K562 (cell line): Measurements from ENCODE around the gene CHST14. TPM values are rescaled to one million over a fixed set of nuclear protein-coding genes. Genes with fewer than 3 reads are reported as not detected.
A peak's percentile ranks its signal among the peaks of the same experiment; 100 is the strongest.

Experiments used
- ARID1B ChIP-seq: fragments of 450-650 bp; IDR thresholded peaks from 2 replicates; pipeline ENCODE4 v1.6.1; 2016; ENCODE audit warnings: antibody characterized with exemption, mild to moderate bottlenecking, inconsistent platforms
- HIVEP1 ChIP-seq: fragments of 250-450 bp; sonication (Bioruptor Pico); IDR thresholded peaks from 2 replicates; pipeline ENCODE4 v1.4.0; 2020; ENCODE audit warnings: mild to moderate bottlenecking
- HMG20B ChIP-seq: fragments of 250-450 bp; sonication (Bioruptor Pico); IDR thresholded peaks from 2 replicates; pipeline ENCODE4 v1.5.0; 2021; ENCODE audit warnings: mild to moderate bottlenecking
- JUN ChIP-seq, 2 experiments: sonication (generic) in 1 of 2; formaldehyde crosslinking in 1 of 2; IDR thresholded peaks; 2 replicates each; pipeline versions ENCODE4 v1.6.1 to v1.8.0; 2012 to 2022; ENCODE audit warnings: borderline replicate concordance in 2 of 2, mild to moderate bottlenecking in 2 of 2, improper control_type of control experiment in 1 of 2, low read depth in 1 of 2, low read length in 1 of 2, missing genetic modification reagents in 1 of 2
- JUND ChIP-seq, 2 experiments: IDR thresholded peaks; 2 replicates in 1 of 2; 3 replicates in 1 of 2; pipeline ENCODE4 v1.6.1; 2011; ENCODE audit warnings: borderline replicate concordance in 2 of 2, low read depth in 2 of 2, low read length in 2 of 2, improper control_type of control experiment in 1 of 2, missing biosample characterization in 1 of 2, missing genetic modification characterization in 1 of 2, missing genetic modification reagents in 1 of 2
- KLF13 ChIP-seq: fragments of 450-650 bp; IDR thresholded peaks from 2 replicates; pipeline ENCODE4 v1.6.1; 2016; ENCODE audit warnings: missing genetic modification characterization, low read depth, mild to moderate bottlenecking, missing compliant biosample characterization, moderate library complexity, borderline replicate concordance
- KLF6 ChIP-seq: fragments of 250-450 bp; sonication (Bioruptor Pico); IDR thresholded peaks from 2 replicates; pipeline ENCODE4 v1.4.0; 2020; ENCODE audit warnings: mild to moderate bottlenecking, moderate library complexity, borderline replicate concordance
- SMARCE1 ChIP-seq: fragments of 450-650 bp; IDR thresholded peaks from 2 replicates; pipeline ENCODE4 v1.7.1; 2016; ENCODE audit warnings: mild to moderate bottlenecking
- TCFL5 ChIP-seq: fragments of 250-450 bp; sonication (Bioruptor Pico); conservative IDR thresholded peaks from 2 replicates; pipeline ENCODE4 v1.6.1; 2021; ENCODE audit warnings: mild to moderate bottlenecking, moderate library complexity, matching md5 sums
- ZKSCAN3 ChIP-seq: fragments of 250-450 bp; sonication (Bioruptor Pico); IDR thresholded peaks from 2 replicates; pipeline ENCODE4 v1.4.0; 2020
- ZKSCAN8 ChIP-seq: fragments of 200-800 bp; sonication (Bioruptor generic); IDR thresholded peaks from 2 replicates; pipeline ENCODE4 v1.6.1; 2016; ENCODE audit warnings: missing genetic modification characterization, missing compliant biosample characterization
- polyA plus RNA-seq, 8 experiments: library from polyadenylated mRNA; depleted of rRNA in 4 of 8; stranded (reverse) in 5 of 8; unstranded in 3 of 8; fragments of >200 nt; fragmentation: Nextera tagmentation in 2 of 8; fragmentation: Illumina TruSeq in 1 of 8; extraction: Ambion mirVana in 2 of 8; extraction: Trizol in 1 of 8; gene quantifications; 2 replicates each; pipeline versions ENCODE4 v1.2.1 to v1.2.3, GENCODE V29; 2011 to 2014; ENCODE audit warnings: inconsistent platforms in 1 of 8, missing spikeins in 1 of 8
- total RNA-seq, 7 experiments: library from RNA; depleted of rRNA in 6 of 7; stranded (reverse); fragments of >200 nt in 6 of 7; fragmentation: Illumina TruSeq in 2 of 7; extraction: Trizol in 2 of 7; gene quantifications; 2 replicates each; pipeline versions ENCODE4 v1.2.1 to v1.2.3, GENCODE V29; 2011 to 2021; ENCODE audit warnings: low replicate concordance in 1 of 7
- TF ChIP-seq, protein P1 (sequence below), 2 experiments: fragments of 450-650 bp in 1 of 2; sonication (generic) in 1 of 2; formaldehyde crosslinking in 1 of 2; IDR thresholded peaks in 1 of 2; conservative IDR thresholded peaks in 1 of 2; 2 replicates each; pipeline versions ENCODE4 v1.6.1 to v1.8.1; 2016 to 2023; ENCODE audit warnings: mild to moderate bottlenecking in 2 of 2, moderate library complexity in 2 of 2, inconsistent platforms in 1 of 2, missing genetic modification reagents in 1 of 2
- TF ChIP-seq, protein P2 (sequence below), 2 experiments: fragments of 450-650 bp in 1 of 2; sonication (generic) in 1 of 2; formaldehyde crosslinking in 1 of 2; IDR thresholded peaks; 2 replicates each; pipeline versions ENCODE4 v1.7.1 to v1.9.0; 2016 to 2022; ENCODE audit warnings: inconsistent platforms in 1 of 2, mild to moderate bottlenecking in 1 of 2, missing genetic modification reagents in 1 of 2
- TF ChIP-seq, protein P3 (sequence below): fragments of 200-400 bp; formaldehyde crosslinking; IDR thresholded peaks from 2 replicates; pipeline ENCODE4 v1.6.1; 2017; ENCODE audit warnings: mild to moderate bottlenecking, low read depth, low read length, moderate library complexity

The CHST14 gene
- total and polyA plus RNA-seq, 9 of the 15 experiments (the other 6 are each of a cell fraction or from before 2014, with no cell fraction given), result 1.6 to 12.1 (median 4.5) TPM

DNA sequence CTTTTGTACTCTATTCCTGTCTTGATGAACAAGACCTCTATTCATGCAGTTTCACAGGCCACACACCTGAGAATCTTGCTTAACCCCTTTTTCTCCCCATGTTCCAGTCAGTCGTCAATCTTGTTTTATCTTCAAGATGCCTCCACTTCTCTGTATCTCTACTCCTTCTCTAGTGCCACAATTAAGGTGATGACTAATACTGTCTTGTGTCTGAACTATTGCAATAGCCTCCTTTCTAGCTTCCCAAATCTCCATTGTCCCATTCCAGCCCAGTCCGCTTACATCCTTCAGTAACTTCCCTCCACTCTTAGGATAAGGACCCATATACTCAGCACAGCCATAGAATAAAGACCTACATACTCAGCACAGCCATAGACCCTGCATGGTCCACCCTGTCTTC is 24.7 kb downstream of the CHST14 start (continued):
- TF ChIP-seq, protein P1, sequence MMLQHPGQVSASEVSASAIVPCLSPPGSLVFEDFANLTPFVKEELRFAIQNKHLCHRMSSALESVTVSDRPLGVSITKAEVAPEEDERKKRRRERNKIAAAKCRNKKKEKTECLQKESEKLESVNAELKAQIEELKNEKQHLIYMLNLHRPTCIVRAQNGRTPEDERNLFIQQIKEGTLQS (IDR thresholded peaks at IDR 0.05), result peak; percentile 64
- TF ChIP-seq, protein P1 (CRISPR knock-in tag; conservative IDR thresholded peaks at IDR 0.05), result no peak
- TF ChIP-seq SMARCE1 (0 out of 2 replicates have a peak, but pooled peaks have one; percentile 26), HIVEP1 (no peak), JUND (IDR thresholded peaks at IDR 0.05; ENCODE audit: borderline replicate concordance, low read depth, low read length) (peak; percentile 41; the same call in 1 of the 2 replicates), JUND (tag; IDR thresholded peaks at IDR 0.05; ENCODE audit: borderline replicate concordance, low read depth, low read length) (no peak), ZKSCAN3 (no peak), JUN (IDR thresholded peaks at IDR 0.05; ENCODE audit: borderline replicate concordance, low read depth, low read length) (peak; percentile 30; the same call in 1 of the 2 replicates), JUN (CRISPR knock-in tag; IDR thresholded peaks at IDR 0.05; ENCODE audit: borderline replicate concordance) (no peak), ARID1B (peak; percentile 35; the same call in 1 of the 2 replicates), HMG20B (no peak), TCFL5 (CRISPR knock-in tag) (no peak), KLF6 (no peak), ZKSCAN8 (no peak), KLF13 (no peak)
- TF ChIP-seq, protein P2, sequence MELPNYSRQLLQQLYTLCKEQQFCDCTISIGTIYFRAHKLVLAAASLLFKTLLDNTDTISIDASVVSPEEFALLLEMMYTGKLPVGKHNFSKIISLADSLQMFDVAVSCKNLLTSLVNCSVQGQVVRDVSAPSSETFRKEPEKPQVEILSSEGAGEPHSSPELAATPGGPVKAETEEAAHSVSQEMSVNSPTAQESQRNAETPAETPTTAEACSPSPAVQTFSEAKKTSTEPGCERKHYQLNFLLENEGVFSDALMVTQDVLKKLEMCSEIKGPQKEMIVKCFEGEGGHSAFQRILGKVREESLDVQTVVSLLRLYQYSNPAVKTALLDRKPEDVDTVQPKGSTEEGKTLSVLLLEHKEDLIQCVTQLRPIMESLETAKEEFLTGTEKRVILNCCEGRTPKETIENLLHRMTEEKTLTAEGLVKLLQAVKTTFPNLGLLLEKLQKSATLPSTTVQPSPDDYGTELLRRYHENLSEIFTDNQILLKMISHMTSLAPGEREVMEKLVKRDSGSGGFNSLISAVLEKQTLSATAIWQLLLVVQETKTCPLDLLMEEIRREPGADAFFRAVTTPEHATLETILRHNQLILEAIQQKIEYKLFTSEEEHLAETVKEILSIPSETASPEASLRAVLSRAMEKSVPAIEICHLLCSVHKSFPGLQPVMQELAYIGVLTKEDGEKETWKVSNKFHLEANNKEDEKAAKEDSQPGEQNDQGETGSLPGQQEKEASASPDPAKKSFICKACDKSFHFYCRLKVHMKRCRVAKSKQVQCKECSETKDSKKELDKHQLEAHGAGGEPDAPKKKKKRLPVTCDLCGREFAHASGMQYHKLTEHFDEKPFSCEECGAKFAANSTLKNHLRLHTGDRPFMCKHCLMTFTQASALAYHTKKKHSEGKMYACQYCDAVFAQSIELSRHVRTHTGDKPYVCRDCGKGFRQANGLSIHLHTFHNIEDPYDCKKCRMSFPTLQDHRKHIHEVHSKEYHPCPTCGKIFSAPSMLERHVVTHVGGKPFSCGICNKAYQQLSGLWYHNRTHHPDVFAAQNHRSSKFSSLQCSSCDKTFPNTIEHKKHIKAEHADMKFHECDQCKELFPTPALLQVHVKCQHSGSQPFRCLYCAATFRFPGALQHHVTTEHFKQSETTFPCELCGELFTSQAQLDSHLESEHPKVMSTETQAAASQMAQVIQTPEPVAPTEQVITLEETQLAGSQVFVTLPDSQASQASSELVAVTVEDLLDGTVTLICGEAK (IDR thresholded peaks at IDR 0.05), result no peak
- TF ChIP-seq, protein P2 (CRISPR knock-in tag; IDR thresholded peaks at IDR 0.05), result no peak
- TF ChIP-seq, protein P3, sequence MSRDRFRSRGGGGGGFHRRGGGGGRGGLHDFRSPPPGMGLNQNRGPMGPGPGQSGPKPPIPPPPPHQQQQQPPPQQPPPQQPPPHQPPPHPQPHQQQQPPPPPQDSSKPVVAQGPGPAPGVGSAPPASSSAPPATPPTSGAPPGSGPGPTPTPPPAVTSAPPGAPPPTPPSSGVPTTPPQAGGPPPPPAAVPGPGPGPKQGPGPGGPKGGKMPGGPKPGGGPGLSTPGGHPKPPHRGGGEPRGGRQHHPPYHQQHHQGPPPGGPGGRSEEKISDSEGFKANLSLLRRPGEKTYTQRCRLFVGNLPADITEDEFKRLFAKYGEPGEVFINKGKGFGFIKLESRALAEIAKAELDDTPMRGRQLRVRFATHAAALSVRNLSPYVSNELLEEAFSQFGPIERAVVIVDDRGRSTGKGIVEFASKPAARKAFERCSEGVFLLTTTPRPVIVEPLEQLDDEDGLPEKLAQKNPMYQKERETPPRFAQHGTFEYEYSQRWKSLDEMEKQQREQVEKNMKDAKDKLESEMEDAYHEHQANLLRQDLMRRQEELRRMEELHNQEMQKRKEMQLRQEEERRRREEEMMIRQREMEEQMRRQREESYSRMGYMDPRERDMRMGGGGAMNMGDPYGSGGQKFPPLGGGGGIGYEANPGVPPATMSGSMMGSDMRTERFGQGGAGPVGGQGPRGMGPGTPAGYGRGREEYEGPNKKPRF, result no peak
